Activated naive CD8-positive, alpha-beta T cell treated with anti-CD3 and anti-CD28 coated beads, Interleukin-2, amount 10 ng/mL, durations not matched to agents 7 days and 5 days (primary cell): Measurements from ENCODE around the gene USP17L10. TPM values are rescaled to one million over a fixed set of nuclear protein-coding genes. Genes with fewer than 3 reads are reported as not detected.
"Not testable (repeated sequence)": the region's sequence is repeated elsewhere in the genome, so short reads cannot be mapped to it uniquely, and the experiment has no call there.

Source experiments
- ATAC-seq: fragments of 150-1000 bp; cut with Tn5 transposase; one replicate; pipeline ENCODE4 v1.10.0; 2021; ENCODE audit warnings: low read depth, moderate library complexity
- POLR2A ChIA-PET: fragments of 350-600 bp; sonication (Branson Sonifier 250); formaldehyde crosslinking; loops from one replicate; lab custom pipeline; 2021; ENCODE audit warnings: antibody characterized with exemption; lab: Charles Lee
- DNase-seq: peaks from one replicate; pipeline ENCODE4 v3.0.0; 2021
- H3K27ac Mint-ChIP-seq: one replicate; pipeline ENCODE4 v1.8.0; 2022; ENCODE audit warnings: mild to moderate bottlenecking, mixed read lengths
- H3K27me3 Mint-ChIP-seq: one replicate; pipeline ENCODE4 v1.8.0; 2022; ENCODE audit warnings: mild to moderate bottlenecking, moderate library complexity, mixed read lengths
- H3K36me3 Mint-ChIP-seq: one replicate; pipeline ENCODE4 v1.8.0; 2021; ENCODE audit warnings: mild to moderate bottlenecking, mixed read lengths
- H3K4me1 Mint-ChIP-seq: one replicate; pipeline ENCODE4 v1.8.0; 2021; ENCODE audit warnings: mixed read lengths
- H3K4me3 Mint-ChIP-seq: one replicate; pipeline ENCODE4 v1.8.0; 2022; ENCODE audit warnings: mild to moderate bottlenecking, moderate library complexity, mixed read lengths
- H3K9me3 Mint-ChIP-seq: one replicate; pipeline ENCODE4 v1.8.0; 2021; ENCODE audit warnings: mixed read lengths
- total RNA-seq, 2 experiments: library from RNA; stranded (reverse); gene quantifications; one replicate each; pipeline ENCODE4 v1.2.3, GENCODE V29; 2021

Gene USP17L10
- not detected for total RNA-seq

DNA sequence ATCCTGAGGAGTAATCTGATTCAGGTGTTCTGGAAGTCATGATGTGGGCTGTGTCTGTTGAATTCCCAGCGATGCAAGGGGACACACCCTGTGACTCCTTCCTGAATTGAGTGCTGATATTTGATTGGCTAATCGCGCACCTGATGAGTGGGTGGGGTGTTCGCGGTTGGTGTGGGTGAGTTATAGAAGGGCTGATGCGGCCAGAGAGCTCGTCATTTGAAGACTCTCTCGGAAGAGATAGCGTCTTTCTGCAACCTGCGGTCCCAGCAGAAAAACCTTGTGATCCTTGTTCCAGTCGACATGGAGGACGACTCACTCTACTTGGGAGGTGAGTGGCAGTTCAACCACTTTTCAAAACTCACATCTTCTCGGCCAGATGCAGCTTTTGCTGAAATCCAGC is at the start of gene USP17L10:
TSS of gene USP17L10 (plus strand) at position 301 of the 400 bp plus-strand sequence. CDS start at position 301, 0 bp downstream.
- H3K27me3 Mint-ChIP-seq, H3K36me3 Mint-ChIP-seq, H3K27ac Mint-ChIP-seq, H3K9me3 Mint-ChIP-seq, POLR2A ChIA-PET, H3K4me1 Mint-ChIP-seq, ATAC-seq, DNase-seq, H3K4me3 Mint-ChIP-seq: not testable (repeated sequence)

GRCh38 chr4:9165990-9166389 is 44.5 kb upstream of the USP17L10 start:
- DNase-seq, ATAC-seq, H3K4me1 Mint-ChIP-seq, H3K36me3 Mint-ChIP-seq, H3K4me3 Mint-ChIP-seq, POLR2A ChIA-PET, H3K27ac Mint-ChIP-seq, H3K9me3 Mint-ChIP-seq, H3K27me3 Mint-ChIP-seq: not testable (repeated sequence)

- H3K27ac Mint-ChIP-seq, ATAC-seq, H3K27me3 Mint-ChIP-seq, H3K4me1 Mint-ChIP-seq, H3K36me3 Mint-ChIP-seq, H3K4me3 Mint-ChIP-seq, POLR2A ChIA-PET, DNase-seq, H3K9me3 Mint-ChIP-seq: not testable (repeated sequence)
Measured at GRCh38 chr4:9169791-9170459, 40.5 kb upstream of the USP17L10 start, which contains the start of gene FAM90A26. Gene FAM90A26, plus strand, starts transcription at chr4:9170409. Its CDS starts 2,764 bp downstream, at chr4:9173173.

DNA sequence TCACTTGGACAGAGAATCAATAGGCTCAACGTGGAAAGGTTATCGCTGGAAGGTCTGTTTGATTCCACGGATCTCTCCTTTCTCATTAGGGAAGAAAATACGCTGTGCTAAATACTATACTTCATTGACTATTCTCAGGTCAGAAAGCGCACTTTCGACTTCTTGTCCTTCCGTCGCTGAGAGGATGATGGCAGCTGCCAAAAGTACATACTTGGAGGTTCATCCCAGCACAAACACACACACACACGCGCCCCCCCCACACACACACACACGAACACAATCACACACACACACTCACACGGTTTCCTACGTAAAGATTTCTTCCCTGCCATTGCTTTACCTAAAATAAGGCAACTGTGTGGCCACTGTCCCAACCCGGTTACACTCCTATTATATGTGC is 4.2 kb downstream of the USP17L10 start:
- H3K27me3 Mint-ChIP-seq, POLR2A ChIA-PET, H3K36me3 Mint-ChIP-seq, H3K4me1 Mint-ChIP-seq, ATAC-seq, H3K27ac Mint-ChIP-seq, H3K4me3 Mint-ChIP-seq, H3K9me3 Mint-ChIP-seq, DNase-seq: not testable (repeated sequence)

DNA sequence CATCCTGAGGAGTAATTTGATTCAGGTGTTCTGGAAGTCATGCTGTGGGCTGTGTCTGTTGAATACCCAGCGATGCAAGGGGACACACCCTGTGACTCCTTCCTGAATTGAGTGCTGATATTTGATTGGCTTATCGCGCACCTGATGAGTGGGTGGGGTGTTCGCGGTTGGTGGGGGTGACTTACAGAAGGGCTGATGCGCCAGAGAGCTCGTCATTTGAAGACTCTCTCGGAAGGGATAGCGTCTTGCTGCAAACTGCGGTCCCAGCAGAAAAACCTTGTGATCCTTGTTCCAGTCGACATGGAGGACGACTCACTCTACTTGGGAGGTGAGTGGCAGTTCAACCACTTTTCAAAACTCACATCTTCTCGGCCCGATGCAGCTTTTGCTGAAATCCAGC is 4.6 kb downstream of the USP17L10 start, which contains the start of gene USP17L11:
TSS of gene USP17L11 (plus strand) at position 301 of the 400 bp plus-strand sequence. CDS start at position 301, 0 bp downstream.
- H3K27ac Mint-ChIP-seq, H3K36me3 Mint-ChIP-seq, POLR2A ChIA-PET, DNase-seq, H3K27me3 Mint-ChIP-seq, ATAC-seq, H3K4me3 Mint-ChIP-seq, H3K4me1 Mint-ChIP-seq, H3K9me3 Mint-ChIP-seq: not testable (repeated sequence)

GRCh38 chr4:9219852-9220251 is 9.4 kb downstream of the USP17L10 start, which contains the start of gene USP17L12:
Gene USP17L12, plus strand, starts transcription at chr4:9220152. Its CDS starts 0 bp downstream, at chr4:9220152.
- H3K27ac Mint-ChIP-seq, H3K9me3 Mint-ChIP-seq, H3K4me3 Mint-ChIP-seq, H3K4me1 Mint-ChIP-seq, ATAC-seq, H3K36me3 Mint-ChIP-seq, POLR2A ChIA-PET, DNase-seq, H3K27me3 Mint-ChIP-seq: not testable (repeated sequence)

- H3K9me3 Mint-ChIP-seq, ATAC-seq, DNase-seq, H3K27ac Mint-ChIP-seq, H3K27me3 Mint-ChIP-seq, H3K36me3 Mint-ChIP-seq, POLR2A ChIA-PET, H3K4me1 Mint-ChIP-seq, H3K4me3 Mint-ChIP-seq: not testable (repeated sequence)
Measured at GRCh38 chr4:9224596-9224995, 14.1 kb downstream of the USP17L10 start, which contains the start of gene USP17L13. Gene USP17L13, plus strand, starts transcription at chr4:9224896. Its CDS starts 0 bp downstream, at chr4:9224896.

DNA sequence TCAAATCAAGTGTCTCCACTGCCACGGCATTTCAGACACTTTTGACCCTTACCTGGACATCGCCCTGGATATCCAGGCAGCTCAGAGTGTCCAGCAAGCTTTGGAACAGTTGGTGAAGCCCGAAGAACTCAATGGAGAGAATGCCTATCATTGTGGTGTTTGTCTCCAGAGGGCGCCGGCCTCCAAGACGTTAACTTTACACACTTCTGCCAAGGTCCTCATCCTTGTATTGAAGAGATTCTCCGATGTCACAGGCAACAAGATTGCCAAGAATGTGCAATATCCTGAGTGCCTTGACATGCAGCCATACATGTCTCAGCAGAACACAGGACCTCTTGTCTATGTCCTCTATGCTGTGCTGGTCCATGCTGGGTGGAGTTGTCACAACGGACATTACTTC is 19.8 kb downstream of the USP17L10 start:
- POLR2A ChIA-PET, H3K4me3 Mint-ChIP-seq, H3K9me3 Mint-ChIP-seq, H3K27ac Mint-ChIP-seq, H3K4me1 Mint-ChIP-seq, H3K36me3 Mint-ChIP-seq, H3K27me3 Mint-ChIP-seq, DNase-seq, ATAC-seq: not testable (repeated sequence)

DNA sequence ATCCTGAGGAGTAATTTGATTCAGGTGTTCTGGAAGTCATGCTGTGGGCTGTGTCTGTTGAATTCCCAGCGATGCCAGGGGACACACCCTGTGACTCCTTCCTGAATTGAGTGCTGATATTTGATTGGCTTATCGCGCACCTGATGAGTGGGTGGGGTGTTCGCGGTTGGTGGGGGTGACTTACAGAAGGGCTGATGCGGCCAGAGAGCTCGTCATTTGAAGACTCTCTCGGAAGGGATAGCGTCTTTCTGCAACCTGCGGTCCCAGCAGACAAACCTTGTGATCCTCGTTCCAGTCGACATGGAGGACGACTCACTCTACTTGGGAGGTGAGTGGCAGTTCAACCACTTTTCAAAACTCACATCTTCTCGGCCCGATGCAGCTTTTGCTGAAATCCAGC is 23.6 kb downstream of the USP17L10 start, which contains the start of gene USP17L15:
TSS of gene USP17L15 (plus strand) at position 301 of the 400 bp plus-strand sequence. CDS start at position 301, 0 bp downstream.
- DNase-seq, H3K36me3 Mint-ChIP-seq, H3K27me3 Mint-ChIP-seq, POLR2A ChIA-PET, H3K9me3 Mint-ChIP-seq, H3K4me1 Mint-ChIP-seq, ATAC-seq, H3K4me3 Mint-ChIP-seq, H3K27ac Mint-ChIP-seq: not testable (repeated sequence)

DNA sequence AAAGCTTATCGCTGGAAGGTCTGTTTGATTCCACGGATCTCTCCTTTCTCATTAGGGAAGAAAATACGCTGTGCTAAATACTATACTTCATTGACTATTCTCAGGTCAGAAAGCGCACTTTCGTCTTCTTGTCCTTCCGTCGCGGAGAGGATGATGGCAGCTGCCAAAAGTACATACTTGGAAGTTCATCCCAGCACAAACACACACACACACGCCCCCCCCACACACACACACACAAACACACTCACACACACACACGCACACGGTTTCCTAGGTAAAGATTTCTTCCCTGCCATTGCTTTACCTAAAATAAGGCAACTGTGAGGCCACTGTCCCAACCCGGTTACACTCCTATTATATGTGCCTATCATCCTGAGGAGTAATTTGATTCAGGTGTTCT is 28.0 kb downstream of the USP17L10 start:
- H3K36me3 Mint-ChIP-seq, POLR2A ChIA-PET, H3K4me1 Mint-ChIP-seq, H3K9me3 Mint-ChIP-seq, H3K27ac Mint-ChIP-seq, DNase-seq, H3K27me3 Mint-ChIP-seq, ATAC-seq, H3K4me3 Mint-ChIP-seq: not testable (repeated sequence)

GRCh38 chr4:9243579-9243978 is 33.1 kb downstream of the USP17L10 start, which contains the start of gene USP17L17:
Gene USP17L17, plus strand, starts transcription at chr4:9243879. Its CDS starts 0 bp downstream, at chr4:9243879.
- H3K4me3 Mint-ChIP-seq, H3K27me3 Mint-ChIP-seq, H3K4me1 Mint-ChIP-seq, ATAC-seq, H3K9me3 Mint-ChIP-seq, H3K27ac Mint-ChIP-seq, POLR2A ChIA-PET, DNase-seq, H3K36me3 Mint-ChIP-seq: not testable (repeated sequence)

DNA sequence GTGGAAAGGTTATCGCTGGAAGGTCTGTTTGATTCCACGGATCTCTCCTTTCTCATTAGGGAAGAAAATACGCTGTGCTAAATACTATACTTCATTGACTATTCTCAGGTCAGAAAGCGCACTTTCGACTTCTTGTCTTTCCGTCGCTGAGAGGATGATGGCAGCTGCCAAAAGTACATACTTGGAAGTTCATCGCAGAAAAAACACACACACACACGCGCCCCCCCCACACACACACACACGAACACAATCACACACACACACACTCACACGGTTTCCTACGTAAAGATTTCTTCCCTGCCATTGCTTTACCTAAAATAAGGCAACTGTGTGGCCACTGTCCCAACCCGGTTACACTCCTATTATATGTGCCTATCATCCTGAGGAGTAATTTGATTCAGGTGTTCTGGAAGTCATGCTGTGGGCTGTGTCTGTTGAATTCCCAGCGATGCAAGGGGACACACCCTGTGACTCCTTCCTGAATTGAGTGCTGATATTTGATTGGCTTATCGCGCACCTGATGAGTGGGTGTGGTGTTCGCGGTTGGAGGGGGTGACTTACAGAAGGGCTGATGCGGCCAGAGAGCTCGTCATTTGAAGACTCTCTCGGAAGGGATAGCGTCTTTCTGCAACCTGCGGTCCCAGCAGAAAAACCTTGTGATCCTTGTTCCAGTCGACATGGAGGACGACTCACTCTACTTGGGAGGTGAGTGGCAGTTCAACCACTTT is 37.7 kb downstream of the USP17L10 start, which contains the start of gene USP17L18:
TSS of gene USP17L18 (plus strand) at position 678 of the 728 bp plus-strand sequence. CDS start at position 678, 0 bp downstream.
- H3K4me3 Mint-ChIP-seq, H3K27ac Mint-ChIP-seq, H3K9me3 Mint-ChIP-seq, H3K36me3 Mint-ChIP-seq, POLR2A ChIA-PET, H3K27me3 Mint-ChIP-seq, DNase-seq, ATAC-seq, H3K4me1 Mint-ChIP-seq: not testable (repeated sequence)

- ATAC-seq, H3K4me1 Mint-ChIP-seq, H3K4me3 Mint-ChIP-seq, POLR2A ChIA-PET, H3K27ac Mint-ChIP-seq, DNase-seq, H3K27me3 Mint-ChIP-seq, H3K9me3 Mint-ChIP-seq, H3K36me3 Mint-ChIP-seq: not testable (repeated sequence)
Measured at GRCh38 chr4:9253078-9253477, 42.6 kb downstream of the USP17L10 start, which contains the start of gene USP17L19. Gene USP17L19, plus strand, starts transcription at chr4:9253378. Its CDS starts 0 bp downstream, at chr4:9253378.
